MM.1S (cell line): ENCODE measurements around the gene RGS13.

ENCODE experiments used
- EZH2phosphoT487 ChIP-seq: fragments of 300-600 bp; sonication (generic); IDR thresholded peaks from 2 replicates; pipeline ENCODE4 v1.6.1; 2018; ENCODE audit warnings: antibody characterized with exemption, low read length
- TF ChIP-seq, protein P1 (sequence below): fragments of 300-600 bp; sonication (generic); IDR thresholded peaks from 2 replicates; pipeline ENCODE4 v1.5.1; 2016; ENCODE audit warnings: antibody characterized with exemption, low read length, mixed read lengths

DNA sequence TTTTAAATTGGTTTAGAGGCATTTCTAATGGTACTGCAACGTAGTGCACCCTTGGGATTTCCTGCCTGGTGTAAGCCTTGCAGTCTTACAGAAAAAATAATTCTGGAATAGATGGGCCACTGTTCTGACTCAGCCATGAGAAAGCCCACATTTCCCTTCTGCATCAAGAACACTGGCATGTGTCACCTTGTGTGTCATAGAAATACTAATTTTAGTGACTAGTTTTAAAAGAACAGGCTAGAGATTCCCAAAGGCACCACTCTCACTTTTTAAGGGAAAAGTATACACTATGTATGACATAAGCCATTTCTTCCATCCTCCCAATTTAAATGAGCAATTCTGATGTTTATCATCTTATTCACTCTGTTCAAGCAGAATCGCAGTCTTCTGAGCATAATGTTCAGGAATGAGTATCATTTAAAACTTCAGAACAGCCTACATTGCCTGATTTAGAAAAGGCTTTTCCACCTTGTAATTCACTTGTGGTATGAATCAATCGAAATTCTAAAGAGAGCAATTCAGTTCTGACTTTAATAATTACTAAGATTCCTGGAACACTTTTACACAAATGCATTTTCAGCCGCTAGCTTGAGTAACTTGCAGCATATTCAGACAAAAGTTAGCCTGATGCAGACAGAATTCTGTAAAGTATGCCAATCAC lies 18.8 kb downstream of the RGS13 start:
- TF ChIP-seq, protein P1, sequence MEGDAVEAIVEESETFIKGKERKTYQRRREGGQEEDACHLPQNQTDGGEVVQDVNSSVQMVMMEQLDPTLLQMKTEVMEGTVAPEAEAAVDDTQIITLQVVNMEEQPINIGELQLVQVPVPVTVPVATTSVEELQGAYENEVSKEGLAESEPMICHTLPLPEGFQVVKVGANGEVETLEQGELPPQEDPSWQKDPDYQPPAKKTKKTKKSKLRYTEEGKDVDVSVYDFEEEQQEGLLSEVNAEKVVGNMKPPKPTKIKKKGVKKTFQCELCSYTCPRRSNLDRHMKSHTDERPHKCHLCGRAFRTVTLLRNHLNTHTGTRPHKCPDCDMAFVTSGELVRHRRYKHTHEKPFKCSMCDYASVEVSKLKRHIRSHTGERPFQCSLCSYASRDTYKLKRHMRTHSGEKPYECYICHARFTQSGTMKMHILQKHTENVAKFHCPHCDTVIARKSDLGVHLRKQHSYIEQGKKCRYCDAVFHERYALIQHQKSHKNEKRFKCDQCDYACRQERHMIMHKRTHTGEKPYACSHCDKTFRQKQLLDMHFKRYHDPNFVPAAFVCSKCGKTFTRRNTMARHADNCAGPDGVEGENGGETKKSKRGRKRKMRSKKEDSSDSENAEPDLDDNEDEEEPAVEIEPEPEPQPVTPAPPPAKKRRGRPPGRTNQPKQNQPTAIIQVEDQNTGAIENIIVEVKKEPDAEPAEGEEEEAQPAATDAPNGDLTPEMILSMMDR: no peak
- TF ChIP-seq EZH2phosphoT487: no peak
